ENCODE data around the gene BMP2K. TPM values are rescaled to one million over a fixed set of nuclear protein-coding genes. Genes with fewer than 3 reads are reported as not detected.

Gene BMP2K
- total RNA-seq, 1 donor from 2014 or later = 45.6 TPM

- ATAC-seq = peak; percentile 49
- no peak overlapping the region for H3K4me3 ChIP-seq
- H3K4me1 ChIP-seq = no peaks in the 10 kb centered on the region
- intact Hi-C loops (cut with DNase I) = no loop called here
- no peak for DNase-seq
- H3K27ac ChIP-seq = no peak overlapping the region
- H3K36me3 ChIP-seq = no peaks in the 10 kb centered on the region
- no peaks in the 10 kb centered on the region for H3K27me3 ChIP-seq
- H3K9me3 ChIP-seq = no peaks in the 10 kb centered on the region
- TF ChIP-seq CTCF (IDR thresholded peaks at IDR 0.05) = no peak
Measured at GRCh38 chr4:78737035-78737434, 39.1 kb upstream of the BMP2K start.

- no peaks in the 10 kb centered on the region for H3K4me1 ChIP-seq
- no peaks in the 10 kb centered on the region for H3K27me3 ChIP-seq
- no peaks in the 10 kb centered on the region for H3K36me3 ChIP-seq
- DNase-seq = no peak
- no peak for ATAC-seq
- H3K4me3 ChIP-seq = no peak overlapping the region
- intact Hi-C loops (cut with DNase I) = no loop called here
- TF ChIP-seq CTCF (IDR thresholded peaks at IDR 0.05) = no peak
- no peaks in the 10 kb centered on the region for H3K9me3 ChIP-seq
- no peak overlapping the region for H3K27ac ChIP-seq
Measured at GRCh38 chr4:78737973-78738372, 38.2 kb upstream of the BMP2K start.

- Histone ChIP-seq H3K36me3 (no peaks in the 10 kb centered on the region), H3K9me3 (no peaks in the 10 kb centered on the region), H3K4me3 (no peak overlapping the region), H3K4me1 (no peaks in the 10 kb centered on the region), H3K27me3 (no peaks in the 10 kb centered on the region), H3K27ac (no peak overlapping the region)
- intact Hi-C loops (cut with DNase I) = no loop called here
- ATAC-seq (no peak), DNase-seq (no peak)
- TF ChIP-seq CTCF (IDR thresholded peaks at IDR 0.05) = no peak
Measured at GRCh38 chr4:78742300-78742699, 33.9 kb upstream of the BMP2K start.

GRCh38 chr4:78747475-78747922, 28.7 kb upstream of the BMP2K start:
- Histone ChIP-seq H3K9me3 (no peaks in the 10 kb centered on the region), H3K36me3 (no peaks in the 10 kb centered on the region), H3K4me1 (peaks cover 12% of the 10 kb centered on the region), H3K27me3 (no peaks in the 10 kb centered on the region), H3K27ac (no peak overlapping the region), H3K4me3 (no peak overlapping the region)
- intact Hi-C loops (cut with DNase I) = no loop called here
- DNase-seq (no peak), ATAC-seq (no peak)
- TF ChIP-seq CTCF (IDR thresholded peaks at IDR 0.05) = no peak

GRCh38 chr4:78748381-78748780, 27.8 kb upstream of the BMP2K start:
- Histone ChIP-seq H3K36me3 (no peaks in the 10 kb centered on the region), H3K4me3 (no peak overlapping the region), H3K27me3 (no peaks in the 10 kb centered on the region), H3K4me1 (peaks cover 12% of the 10 kb centered on the region), H3K27ac (no peak overlapping the region), H3K9me3 (no peaks in the 10 kb centered on the region)
- DNase-seq = no peak
- intact Hi-C loops (cut with DNase I) = no loop called here
- TF ChIP-seq CTCF (IDR thresholded peaks at IDR 0.05) = no peak
- no peak for ATAC-seq
